Liver (tissue), 9 donors: Measurements from ENCODE around the gene HASPIN. TPM values are rescaled to one million over a fixed set of nuclear protein-coding genes. Genes with fewer than 3 reads are reported as not detected.

Source experiments
- DNase-seq: peaks from one replicate; pipeline ENCODE4 v3.0.0-alpha.2; 2017; ENCODE audit warnings: low spot score
- H3K27ac ChIP-seq, 2 donors: one replicate each; pipeline ENCODE4 v1.7.0; 2013; ENCODE audit warnings: inconsistent platforms in 2 of 2, low read length in 2 of 2, control low read depth in 1 of 2, low read depth in 1 of 2, mild to moderate bottlenecking in 1 of 2
- H3K27me3 ChIP-seq, 4 donors: one replicate each; pipeline versions ENCODE4 v1.6.1 to v1.7.0; 2013; ENCODE audit warnings: low read length in 3 of 4, inconsistent platforms in 1 of 4, mild to moderate bottlenecking in 1 of 4, moderate library complexity in 1 of 4; ENCODE audit not compliant: control insufficient read depth in 4 of 4, insufficient read depth in 4 of 4
- H3K36me3 ChIP-seq, 4 donors: one replicate each; pipeline versions ENCODE4 v1.6.1 to v1.7.0; 2013; ENCODE audit warnings: low read length in 3 of 4, mild to moderate bottlenecking in 3 of 4, low read depth in 1 of 4, moderate library complexity in 1 of 4; ENCODE audit not compliant: control insufficient read depth in 4 of 4, insufficient read depth in 3 of 4
- H3K4me1 ChIP-seq, 4 donors: one replicate each; pipeline versions ENCODE4 v1.6.1 to v1.7.0; 2013; ENCODE audit warnings: low read length in 3 of 4, mild to moderate bottlenecking in 3 of 4, moderate library complexity in 1 of 4; ENCODE audit not compliant: control insufficient read depth in 4 of 4, insufficient read depth in 4 of 4
- H3K4me3 ChIP-seq, 3 donors: one replicate each; pipeline versions ENCODE4 v1.6.1 to v1.7.0; 2013; ENCODE audit warnings: low read length in 3 of 3, control low read depth in 1 of 3, low read depth in 1 of 3, mild to moderate bottlenecking in 1 of 3
- H3K9ac ChIP-seq, 2 donors: one replicate each; pipeline ENCODE4 v1.7.0; 2013; ENCODE audit warnings: low read length in 2 of 2, mild to moderate bottlenecking in 2 of 2, moderate library complexity in 2 of 2, control low read depth in 1 of 2, low read depth in 1 of 2
- H3K9me3 ChIP-seq, 4 donors: one replicate each; pipeline versions ENCODE4 v1.6.1 to v1.7.0; 2013; ENCODE audit warnings: low read length in 3 of 4; ENCODE audit not compliant: control insufficient read depth in 4 of 4
- ATF3 ChIP-seq: IDR thresholded peaks from 2 replicates; pipeline ENCODE4 v1.6.1; 2016; ENCODE audit warnings: antibody characterized with exemption
- EGR1 ChIP-seq, 2 donors: IDR thresholded peaks; 2 replicates each; pipeline ENCODE4 v1.6.1; 2016 to 2018; ENCODE audit warnings: antibody characterized with exemption in 2 of 2, low read depth in 2 of 2
- FOXA1 ChIP-seq: IDR thresholded peaks from 2 replicates; pipeline ENCODE4 v1.6.1; 2016; ENCODE audit warnings: antibody characterized with exemption
- FOXA2 ChIP-seq: IDR thresholded peaks from 2 replicates; pipeline ENCODE4 v1.6.1; 2016; ENCODE audit warnings: antibody characterized with exemption
- GABPA ChIP-seq, 2 donors: IDR thresholded peaks in 1 of 2; conservative IDR thresholded peaks in 1 of 2; 2 replicates each; pipeline ENCODE4 v1.6.1; 2016; ENCODE audit warnings: antibody characterized with exemption in 2 of 2, mild to moderate bottlenecking in 1 of 2, moderate library complexity in 1 of 2
- HNF4A ChIP-seq, 2 donors: conservative IDR thresholded peaks; 2 replicates each; pipeline ENCODE4 v1.6.1; 2016; ENCODE audit warnings: antibody characterized with exemption in 2 of 2, mild to moderate bottlenecking in 2 of 2
- HNF4G ChIP-seq: IDR thresholded peaks from 2 replicates; pipeline ENCODE4 v1.6.1; 2016; ENCODE audit warnings: antibody characterized with exemption
- JUND ChIP-seq, 2 donors: IDR thresholded peaks; 2 replicates each; pipeline ENCODE4 v1.6.1; 2016; ENCODE audit warnings: antibody characterized with exemption in 2 of 2
- MAX ChIP-seq: IDR thresholded peaks from 2 replicates; pipeline ENCODE4 v1.6.1; 2016; ENCODE audit warnings: antibody characterized with exemption
- NR2F2 ChIP-seq: IDR thresholded peaks from 2 replicates; pipeline ENCODE4 v1.6.1; 2016; ENCODE audit warnings: antibody characterized with exemption
- RAD21 ChIP-seq, 2 donors: IDR thresholded peaks; 2 replicates each; pipeline ENCODE4 v1.6.1; 2016; ENCODE audit warnings: antibody characterized with exemption in 2 of 2, mild to moderate bottlenecking in 2 of 2
- REST ChIP-seq: IDR thresholded peaks from 2 replicates; pipeline ENCODE4 v1.6.1; 2016; ENCODE audit warnings: antibody characterized with exemption, mild to moderate bottlenecking
- RXRA ChIP-seq, 2 donors: IDR thresholded peaks; 2 replicates each; pipeline ENCODE4 v1.6.1; 2017 to 2018; ENCODE audit warnings: antibody characterized with exemption in 2 of 2, mild to moderate bottlenecking in 1 of 2
- SP1 ChIP-seq: IDR thresholded peaks from 2 replicates; pipeline ENCODE4 v1.6.1; 2018; ENCODE audit warnings: antibody characterized with exemption, mild to moderate bottlenecking
- TAF1 ChIP-seq: conservative IDR thresholded peaks from 2 replicates; pipeline ENCODE4 v1.6.1; 2016; ENCODE audit warnings: antibody characterized with exemption, mild to moderate bottlenecking
- YY1 ChIP-seq: IDR thresholded peaks from 2 replicates; pipeline ENCODE4 v1.6.1; 2016; ENCODE audit warnings: antibody characterized with exemption, mild to moderate bottlenecking
- WGBS: extraction: QIAGEN DNeasy Blood & Tissue Kit; methylation state at CpG from one replicate; pipeline ENCODE4 v1.1.7; 2013; 5-methylcytosine and 5-hydroxymethylcytosine counted together
- polyA plus RNA-seq, 2 donors: library from polyadenylated mRNA; stranded (reverse) in 1 of 2; unstranded in 1 of 2; fragments of 200-250 nt in 1 of 2; fragments of >200 nt in 1 of 2; fragmentation: Nextera tagmentation in 1 of 2; extraction: Ambion mirVana in 1 of 2; gene quantifications; one replicate each; pipeline versions ENCODE4 v1.2.1 to v1.2.3, GENCODE V29; 2013 to 2015
- total RNA-seq, 2 donors: library from RNA; depleted of rRNA; stranded (reverse); fragments of >200 nt; gene quantifications; one replicate each; pipeline ENCODE4 v1.2.3, GENCODE V29; 2014
- TF ChIP-seq, protein P1 (sequence below): IDR thresholded peaks from 2 replicates; pipeline ENCODE4 v1.6.1; 2016; ENCODE audit warnings: antibody characterized with exemption
- TF ChIP-seq, protein P2 (sequence below): fragments of 150-350 bp; IDR thresholded peaks from 2 replicates; pipeline ENCODE4 v1.5.1; 2017; ENCODE audit warnings: improper control_type of control experiment, low read depth, low read length; ENCODE audit not compliant: missing input control
- donor health status: healthy.
- donor health status: healthy.
- donor health status: healthy.
- donor health status: healthy.
- donor health status: healthy.

Gene HASPIN
- total and polyA plus RNA-seq, 4 donors: 0.08 to 5.8 (median 0.28) TPM; not detected in 1

DNA sequence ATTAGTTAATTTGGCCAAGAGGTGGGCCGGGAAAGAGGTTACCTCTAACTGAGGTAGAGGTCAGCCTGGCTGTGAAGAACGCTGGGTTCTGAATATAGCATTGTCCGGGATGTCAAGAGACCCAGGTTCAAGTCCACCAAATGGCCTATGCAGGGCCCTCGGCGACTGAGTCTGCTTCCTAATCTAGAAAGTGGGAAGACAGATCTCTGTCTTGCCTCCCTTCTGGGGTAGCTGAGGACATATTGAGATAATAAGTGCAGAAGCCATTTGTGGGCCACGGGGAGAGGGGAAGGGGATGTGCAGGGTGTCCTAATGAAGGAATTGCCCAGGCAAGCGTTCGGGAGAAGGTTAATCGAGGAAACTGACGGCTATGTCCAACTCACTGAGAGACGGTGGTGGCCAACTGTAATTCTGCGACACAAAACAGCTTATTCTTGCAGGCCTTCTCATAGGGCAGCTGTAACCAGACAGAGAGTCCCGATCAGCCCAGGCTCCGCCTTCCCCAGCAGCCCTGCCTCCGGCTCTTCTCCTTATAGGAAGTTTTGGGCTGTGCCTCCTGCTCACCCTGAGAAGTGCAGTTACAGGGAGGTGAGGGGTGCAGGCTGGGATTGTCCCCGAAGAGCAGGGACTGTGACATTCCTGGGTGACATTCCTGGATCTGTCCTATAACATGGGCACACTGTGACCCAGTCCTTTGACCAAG lies 15.9 kb downstream of the HASPIN start:
- 86% methylated on average over 16 of the region's 16 CpGs for WGBS
- Histone ChIP-seq H3K27me3 (no peaks in the 10 kb centered on the region), H3K36me3 (no peaks in the 10 kb centered on the region), H3K9me3 (no peaks in the 10 kb centered on the region), H3K9ac (no peak overlapping the region), H3K4me3 (no peak overlapping the region), H3K27ac (no peak overlapping the region), H3K4me1 (peaks cover 0 to 11% (median 4%) of the 10 kb centered on the region in 4 donors)
- no peak for DNase-seq
- no peak for TF ChIP-seq TAF1
- TF ChIP-seq GABPA (IDR thresholded peaks at IDR 0.05 in 1 of 2, conservative IDR thresholded peaks at IDR 0.05 in 1 of 2): no peak
- TF ChIP-seq FOXA1: no peak
- TF ChIP-seq, protein P1, sequence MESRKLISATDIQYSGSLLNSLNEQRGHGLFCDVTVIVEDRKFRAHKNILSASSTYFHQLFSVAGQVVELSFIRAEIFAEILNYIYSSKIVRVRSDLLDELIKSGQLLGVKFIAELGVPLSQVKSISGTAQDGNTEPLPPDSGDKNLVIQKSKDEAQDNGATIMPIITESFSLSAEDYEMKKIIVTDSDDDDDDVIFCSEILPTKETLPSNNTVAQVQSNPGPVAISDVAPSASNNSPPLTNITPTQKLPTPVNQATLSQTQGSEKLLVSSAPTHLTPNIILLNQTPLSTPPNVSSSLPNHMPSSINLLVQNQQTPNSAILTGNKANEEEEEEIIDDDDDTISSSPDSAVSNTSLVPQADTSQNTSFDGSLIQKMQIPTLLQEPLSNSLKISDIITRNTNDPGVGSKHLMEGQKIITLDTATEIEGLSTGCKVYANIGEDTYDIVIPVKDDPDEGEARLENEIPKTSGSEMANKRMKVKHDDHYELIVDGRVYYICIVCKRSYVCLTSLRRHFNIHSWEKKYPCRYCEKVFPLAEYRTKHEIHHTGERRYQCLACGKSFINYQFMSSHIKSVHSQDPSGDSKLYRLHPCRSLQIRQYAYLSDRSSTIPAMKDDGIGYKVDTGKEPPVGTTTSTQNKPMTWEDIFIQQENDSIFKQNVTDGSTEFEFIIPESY: no peak
- no peak for TF ChIP-seq EGR1 (IDR thresholded peaks at IDR 0.05; ENCODE audit: low read depth in 2 of 2)
- no peak for TF ChIP-seq NR2F2
- no peak for TF ChIP-seq JUND (IDR thresholded peaks at IDR 0.05)
- no peak for TF ChIP-seq RXRA (IDR thresholded peaks at IDR 0.05)
- TF ChIP-seq REST: no peak
- TF ChIP-seq RAD21 (IDR thresholded peaks at IDR 0.05): no peak
- no peak for TF ChIP-seq HNF4A (conservative IDR thresholded peaks at IDR 0.05)
- TF ChIP-seq HNF4G: no peak
- TF ChIP-seq SP1: no peak
- TF ChIP-seq FOXA2: no peak
- TF ChIP-seq ATF3: no peak
- TF ChIP-seq MAX: no peak
- TF ChIP-seq YY1: no peak
- TF ChIP-seq, protein P2, sequence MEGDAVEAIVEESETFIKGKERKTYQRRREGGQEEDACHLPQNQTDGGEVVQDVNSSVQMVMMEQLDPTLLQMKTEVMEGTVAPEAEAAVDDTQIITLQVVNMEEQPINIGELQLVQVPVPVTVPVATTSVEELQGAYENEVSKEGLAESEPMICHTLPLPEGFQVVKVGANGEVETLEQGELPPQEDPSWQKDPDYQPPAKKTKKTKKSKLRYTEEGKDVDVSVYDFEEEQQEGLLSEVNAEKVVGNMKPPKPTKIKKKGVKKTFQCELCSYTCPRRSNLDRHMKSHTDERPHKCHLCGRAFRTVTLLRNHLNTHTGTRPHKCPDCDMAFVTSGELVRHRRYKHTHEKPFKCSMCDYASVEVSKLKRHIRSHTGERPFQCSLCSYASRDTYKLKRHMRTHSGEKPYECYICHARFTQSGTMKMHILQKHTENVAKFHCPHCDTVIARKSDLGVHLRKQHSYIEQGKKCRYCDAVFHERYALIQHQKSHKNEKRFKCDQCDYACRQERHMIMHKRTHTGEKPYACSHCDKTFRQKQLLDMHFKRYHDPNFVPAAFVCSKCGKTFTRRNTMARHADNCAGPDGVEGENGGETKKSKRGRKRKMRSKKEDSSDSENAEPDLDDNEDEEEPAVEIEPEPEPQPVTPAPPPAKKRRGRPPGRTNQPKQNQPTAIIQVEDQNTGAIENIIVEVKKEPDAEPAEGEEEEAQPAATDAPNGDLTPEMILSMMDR: no peak
